Lung (tissue), 14 donors: ENCODE results near the gene GAGE2A. TPM values are rescaled to one million over a fixed set of nuclear protein-coding genes. Genes with fewer than 3 reads are reported as not detected.
"Not testable (repeated sequence)": the region's sequence is repeated elsewhere in the genome, so short reads cannot be mapped to it uniquely, and the experiment has no call there.

Experiments
- ATAC-seq: fragments of 200-7000 bp; cut with Tn5 transposase; one replicate; pipeline ENCODE4 v1.9.1; 2020; ENCODE audit warnings: moderate number of reproducible peaks; ENCODE audit not compliant: insufficient read depth, low FRiP score
- DNase-seq, 3 donors: peaks; one replicate each; pipeline ENCODE4 v3.0.0-alpha.2; 2013 to 2017
- H3K27ac ChIP-seq, 2 donors: one replicate each; pipeline ENCODE4 v1.5.1; 2013; ENCODE audit warnings: mild to moderate bottlenecking in 2 of 2, moderate library complexity in 2 of 2, control low read depth in 1 of 2, inconsistent platforms in 1 of 2, low read depth in 1 of 2, low read length in 1 of 2
- H3K27me3 ChIP-seq, 3 donors: one replicate each; pipeline ENCODE4 v1.5.1; 2013; ENCODE audit warnings: low read length in 2 of 3; ENCODE audit not compliant: control insufficient read depth in 3 of 3, insufficient read depth in 3 of 3
- H3K36me3 ChIP-seq, 4 donors: one replicate each; pipeline ENCODE4 v1.5.1; 2013; ENCODE audit warnings: low read length in 4 of 4, mild to moderate bottlenecking in 1 of 4, moderate library complexity in 1 of 4; ENCODE audit not compliant: control insufficient read depth in 4 of 4, insufficient read depth in 4 of 4
- H3K4me1 ChIP-seq, 5 donors: one replicate each; pipeline ENCODE4 v1.5.1; 2013; ENCODE audit warnings: low read length in 5 of 5, mild to moderate bottlenecking in 2 of 5, moderate library complexity in 1 of 5; ENCODE audit not compliant: control insufficient read depth in 5 of 5, insufficient read depth in 5 of 5
- H3K4me3 ChIP-seq: one replicate; pipeline ENCODE4 v1.5.1; 2013; ENCODE audit warnings: mild to moderate bottlenecking, control low read depth, moderate library complexity
- H3K9ac ChIP-seq, 2 donors: one replicate each; pipeline ENCODE4 v1.5.1; 2013; ENCODE audit warnings: low read length in 2 of 2, control low read depth in 1 of 2; ENCODE audit not compliant: insufficient read depth in 1 of 2
- H3K9me3 ChIP-seq, 4 donors: one replicate each; pipeline ENCODE4 v1.5.1; 2013; ENCODE audit warnings: low read length in 3 of 4, mild to moderate bottlenecking in 1 of 4, moderate library complexity in 1 of 4; ENCODE audit not compliant: control insufficient read depth in 4 of 4, insufficient read depth in 3 of 4
- WGBS, 2 donors: extraction: QIAGEN DNeasy Blood & Tissue Kit; methylation state at CpG; one replicate each; pipeline ENCODE4 v1.1.7; 2013; 5-methylcytosine and 5-hydroxymethylcytosine counted together
- long read RNA-seq, 5 donors: transcript quantifications; one replicate each; lab custom pipeline, GENCODE V29; 2026
- polyA plus RNA-seq, 2 donors: library from polyadenylated mRNA; stranded (reverse); fragments of 200-250 nt; gene quantifications; one replicate each; pipeline ENCODE4 v1.2.1, GENCODE V29; 2013
- total RNA-seq, 2 donors: library from RNA; depleted of rRNA in 1 of 2; stranded (reverse); fragments of >200 nt in 1 of 2; gene quantifications; one replicate each; pipeline ENCODE4 v1.2.1, GENCODE V29; 2014 to 2021
- donor health status: Bipolar disorder and iron deficiency.
- donor health status: healthy.
- donor health status: DM: yes; HTN: yes; CAD: no.

The GAGE2A gene
- total RNA-seq (under 1 TPM in 1 of 2 donors, not detected in 1; 0.52 TPM), polyA plus RNA-seq (not detected)
- long read RNA-seq, donor 1 = 0 reads
- long read RNA-seq, donor 2 = 0 reads
- long read RNA-seq, donor 3 = 0 reads
- long read RNA-seq, donor 4 = 0 reads
- long read RNA-seq, donor 5 = 0 reads

DNA sequence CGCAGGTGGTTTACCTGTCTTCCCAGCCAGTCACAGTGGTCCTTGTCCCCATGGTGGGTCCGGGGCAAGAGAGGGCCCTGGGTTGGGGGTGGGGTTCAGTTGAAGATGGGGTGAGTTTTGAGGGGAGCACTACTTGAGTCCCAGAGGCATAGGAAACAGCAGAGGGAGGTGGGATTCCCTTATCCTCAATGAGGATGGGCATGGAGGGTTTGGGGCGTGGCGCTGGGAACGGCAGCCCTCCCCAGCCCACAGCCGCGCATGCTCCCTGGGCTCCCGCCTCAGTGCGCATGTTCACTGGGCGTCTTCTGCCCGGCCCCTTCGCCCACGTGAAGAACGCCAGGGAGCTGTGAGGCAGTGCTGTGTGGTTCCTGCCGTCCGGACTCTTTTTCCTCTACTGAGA, at the start of gene GAGE2A:
Gene GAGE2A (plus strand): TSS at position 301 of the 400 bp plus-strand sequence. CDS start 1,155 bp downstream, outside the sequence.
- not testable (repeated sequence) for DNase-seq, H3K4me3 ChIP-seq, H3K9ac ChIP-seq, H3K27me3 ChIP-seq, H3K9me3 ChIP-seq, ATAC-seq, H3K27ac ChIP-seq, H3K4me1 ChIP-seq, H3K36me3 ChIP-seq
- no CpG with 5 or more reads among the region's 16 CpGs for WGBS, 2 donors

DNA sequence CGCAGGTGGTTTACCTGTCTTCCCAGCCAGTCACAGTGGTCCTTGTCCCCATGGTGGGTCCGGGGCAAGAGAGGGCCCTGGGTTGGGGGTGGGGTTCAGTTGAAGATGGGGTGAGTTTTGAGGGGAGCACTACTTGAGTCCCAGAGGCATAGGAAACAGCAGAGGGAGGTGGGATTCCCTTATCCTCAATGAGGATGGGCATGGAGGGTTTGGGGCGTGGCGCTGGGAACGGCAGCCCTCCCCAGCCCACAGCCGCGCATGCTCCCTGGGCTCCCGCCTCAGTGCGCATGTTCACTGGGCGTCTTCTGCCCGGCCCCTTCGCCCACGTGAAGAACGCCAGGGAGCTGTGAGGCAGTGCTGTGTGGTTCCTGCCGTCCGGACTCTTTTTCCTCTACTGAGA, 47.9 kb upstream of the GAGE2A start, which contains the start of gene GAGE12D:
Gene GAGE12D (plus strand): TSS at position 301 of the 400 bp plus-strand sequence. CDS start 1,155 bp downstream, outside the sequence.
- not testable (repeated sequence) for H3K27ac ChIP-seq, H3K27me3 ChIP-seq, H3K9me3 ChIP-seq, H3K36me3 ChIP-seq, DNase-seq, H3K9ac ChIP-seq, H3K4me3 ChIP-seq, H3K4me1 ChIP-seq, ATAC-seq
- no CpG with 5 or more reads among the region's 16 CpGs for WGBS, 2 donors

DNA sequence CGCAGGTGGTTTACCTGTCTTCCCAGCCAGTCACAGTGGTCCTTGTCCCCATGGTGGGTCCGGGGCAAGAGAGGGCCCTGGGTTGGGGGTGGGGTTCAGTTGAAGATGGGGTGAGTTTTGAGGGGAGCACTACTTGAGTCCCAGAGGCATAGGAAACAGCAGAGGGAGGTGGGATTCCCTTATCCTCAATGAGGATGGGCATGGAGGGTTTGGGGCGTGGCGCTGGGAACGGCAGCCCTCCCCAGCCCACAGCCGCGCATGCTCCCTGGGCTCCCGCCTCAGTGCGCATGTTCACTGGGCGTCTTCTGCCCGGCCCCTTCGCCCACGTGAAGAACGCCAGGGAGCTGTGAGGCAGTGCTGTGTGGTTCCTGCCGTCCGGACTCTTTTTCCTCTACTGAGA, 38.3 kb upstream of the GAGE2A start, which contains the start of gene GAGE12E:
Gene GAGE12E (plus strand): TSS at position 301 of the 400 bp plus-strand sequence. CDS start 1,155 bp downstream, outside the sequence.
- H3K27me3 ChIP-seq, DNase-seq, H3K36me3 ChIP-seq, ATAC-seq, H3K27ac ChIP-seq, H3K4me3 ChIP-seq, H3K4me1 ChIP-seq, H3K9me3 ChIP-seq, H3K9ac ChIP-seq: not testable (repeated sequence)
- WGBS, 2 donors = no CpG with 5 or more reads among the region's 16 CpGs

DNA sequence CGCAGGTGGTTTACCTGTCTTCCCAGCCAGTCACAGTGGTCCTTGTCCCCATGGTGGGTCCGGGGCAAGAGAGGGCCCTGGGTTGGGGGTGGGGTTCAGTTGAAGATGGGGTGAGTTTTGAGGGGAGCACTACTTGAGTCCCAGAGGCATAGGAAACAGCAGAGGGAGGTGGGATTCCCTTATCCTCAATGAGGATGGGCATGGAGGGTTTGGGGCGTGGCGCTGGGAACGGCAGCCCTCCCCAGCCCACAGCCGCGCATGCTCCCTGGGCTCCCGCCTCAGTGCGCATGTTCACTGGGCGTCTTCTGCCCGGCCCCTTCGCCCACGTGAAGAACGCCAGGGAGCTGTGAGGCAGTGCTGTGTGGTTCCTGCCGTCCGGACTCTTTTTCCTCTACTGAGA, 28.8 kb upstream of the GAGE2A start, which contains the start of gene GAGE12F:
Gene GAGE12F (plus strand): TSS at position 301 of the 400 bp plus-strand sequence. CDS start 1,155 bp downstream, outside the sequence.
- not testable (repeated sequence) for H3K9me3 ChIP-seq, H3K27me3 ChIP-seq, ATAC-seq, H3K9ac ChIP-seq, H3K4me1 ChIP-seq, H3K36me3 ChIP-seq, H3K27ac ChIP-seq, H3K4me3 ChIP-seq, DNase-seq
- no CpG with 5 or more reads among the region's 16 CpGs for WGBS, 2 donors

- H3K36me3 ChIP-seq, H3K9ac ChIP-seq, H3K4me1 ChIP-seq, DNase-seq, H3K9me3 ChIP-seq, H3K27me3 ChIP-seq, ATAC-seq, H3K4me3 ChIP-seq, H3K27ac ChIP-seq: not testable (repeated sequence)
- no CpG with 5 or more reads among the region's 11 CpGs for WGBS, 2 donors
Measured at GRCh38 chrX:49568728-49569127, 20.6 kb upstream of the GAGE2A start.

DNA sequence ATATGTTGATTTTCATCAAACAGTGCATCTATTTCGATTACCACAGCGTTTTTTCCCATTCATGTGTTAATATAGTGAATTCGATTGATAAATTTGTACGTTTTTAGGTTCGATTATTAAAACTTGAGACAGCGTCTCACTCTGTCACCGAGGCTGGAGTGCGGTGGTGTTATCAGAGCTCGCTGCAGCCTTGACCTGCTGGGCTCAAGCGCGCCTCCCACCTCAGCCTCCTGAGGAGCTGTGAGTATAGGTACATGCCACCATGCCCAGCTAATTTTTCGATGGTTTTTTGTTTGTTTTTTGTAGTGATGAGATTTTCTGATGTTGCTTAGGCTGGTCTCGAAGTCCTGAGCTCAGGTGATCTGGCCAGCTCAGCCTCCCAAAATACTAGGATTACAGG, 20.1 kb upstream of the GAGE2A start:
- not testable (repeated sequence) for H3K27ac ChIP-seq, H3K27me3 ChIP-seq, ATAC-seq, DNase-seq, H3K9ac ChIP-seq, H3K9me3 ChIP-seq, H3K4me3 ChIP-seq, H3K36me3 ChIP-seq, H3K4me1 ChIP-seq
- WGBS, 2 donors = no CpG with 5 or more reads among the region's 13 CpGs

GRCh38 chrX:49570100-49570499, 19.2 kb upstream of the GAGE2A start, which contains the start of gene GAGE12G:
TSS of gene GAGE12G (plus strand) at chrX:49570400. CDS start at chrX:49571555, 1,155 bp downstream.
- not testable (repeated sequence) for H3K4me3 ChIP-seq, H3K36me3 ChIP-seq, H3K4me1 ChIP-seq, ATAC-seq, H3K27ac ChIP-seq, H3K9ac ChIP-seq, H3K9me3 ChIP-seq, H3K27me3 ChIP-seq, DNase-seq
- WGBS, 2 donors = no CpG with 5 or more reads among the region's 16 CpGs

DNA sequence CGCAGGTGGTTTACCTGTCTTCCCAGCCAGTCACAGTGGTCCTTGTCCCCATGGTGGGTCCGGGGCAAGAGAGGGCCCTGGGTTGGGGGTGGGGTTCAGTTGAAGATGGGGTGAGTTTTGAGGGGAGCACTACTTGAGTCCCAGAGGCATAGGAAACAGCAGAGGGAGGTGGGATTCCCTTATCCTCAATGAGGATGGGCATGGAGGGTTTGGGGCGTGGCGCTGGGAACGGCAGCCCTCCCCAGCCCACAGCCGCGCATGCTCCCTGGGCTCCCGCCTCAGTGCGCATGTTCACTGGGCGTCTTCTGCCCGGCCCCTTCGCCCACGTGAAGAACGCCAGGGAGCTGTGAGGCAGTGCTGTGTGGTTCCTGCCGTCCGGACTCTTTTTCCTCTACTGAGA, 9.6 kb upstream of the GAGE2A start, which contains the start of gene GAGE12H:
Gene GAGE12H (plus strand): TSS at position 301 of the 400 bp plus-strand sequence. CDS start 1,155 bp downstream, outside the sequence.
- ATAC-seq, DNase-seq, H3K9me3 ChIP-seq, H3K4me3 ChIP-seq, H3K27me3 ChIP-seq, H3K4me1 ChIP-seq, H3K9ac ChIP-seq, H3K27ac ChIP-seq, H3K36me3 ChIP-seq: not testable (repeated sequence)
- WGBS, 2 donors = no CpG with 5 or more reads among the region's 16 CpGs
